ENCODE results near the gene GID8. TPM values are rescaled to one million over a fixed set of nuclear protein-coding genes. Genes with fewer than 3 reads are reported as not detected.

Gene GID8
- total RNA-seq, 1 experiment from 2014 or later, result 35.6 TPM

- peaks cover 100% of the 10 kb centered on the region for H3K79me2 ChIP-seq (ENCODE audit: insufficient read depth, low read length)
- RAD21 ChIA-PET (ENCODE audit: low non-redundant PET in 1 of 2, low total read pairs in 2 of 2, uncharacterized antibody in 2 of 2, unreplicated experiment in 2 of 2), result no interaction called here
- peaks cover 13 to 25% of the 10 kb centered on the region in 2 experiments for H3K4me1 ChIP-seq (ENCODE audit: control insufficient read depth in 1 of 2, insufficient read depth in 2 of 2, low read length in 2 of 2)
- H3K4me2 ChIP-seq (ENCODE audit: low read length), result no peak overlapping the region
- TF ChIP-seq EZH2 (IDR thresholded peaks at IDR 0.05) (no peak), TCF7L2 (IDR thresholded peaks at IDR 0.05; ENCODE audit: borderline replicate concordance, extremely low read depth, insufficient read depth, insufficient read length) (peak; percentile 66)
- CTCF ChIA-PET, result no interaction called here
- intact Hi-C loops (cut with micrococcal nuclease), result no loop called here
- H3K36me3 ChIP-seq (ENCODE audit: control insufficient read depth in 1 of 2, insufficient read depth in 2 of 2, low read length in 2 of 2), result peaks cover 26 to 27% of the 10 kb centered on the region in 2 experiments; a peak in 3 of 4 replicates
- no peaks in the 10 kb centered on the region for H3K27me3 ChIP-seq (ENCODE audit: insufficient read depth, low read length)
- no peaks in the 10 kb centered on the region for H3K9me2 ChIP-seq (ENCODE audit: insufficient read depth)
- no peak overlapping the region for H2AFZ ChIP-seq (ENCODE audit: low read depth, low read length, poor library complexity, severe bottlenecking)
- POLR2A ChIA-PET, result no interaction called here
- H3K27ac ChIP-seq (ENCODE audit: low read depth, low read length), result no peak overlapping the region
- H3K4me3 ChIP-seq (replicated peaks in 1 of 2; ENCODE audit: low read depth in 1 of 2, low read length in 2 of 2), result no peak overlapping the region
- DNase-seq (ENCODE audit: low read depth, low spot score), result no peak
- no peaks in the 10 kb centered on the region for H3K9me3 ChIP-seq (ENCODE audit: control insufficient read depth in 1 of 2, insufficient read depth in 1 of 2, low read depth in 1 of 2, low read length in 2 of 2)
- H4K20me1 ChIP-seq (ENCODE audit: insufficient read depth), result peaks cover 57% of the 10 kb centered on the region; the same call in 1 of the 2 replicates
- no peak overlapping the region for H3K9ac ChIP-seq (ENCODE audit: low read length)
- ATAC-seq, result peak; percentile 64; the same call in 1 of the 2 replicates
- no TSS peak for BruUV-seq (replicated peaks)
Measured at GRCh38 chr20:62914970-62915457, 22.9 kb upstream of the GID8 start.

DNA sequence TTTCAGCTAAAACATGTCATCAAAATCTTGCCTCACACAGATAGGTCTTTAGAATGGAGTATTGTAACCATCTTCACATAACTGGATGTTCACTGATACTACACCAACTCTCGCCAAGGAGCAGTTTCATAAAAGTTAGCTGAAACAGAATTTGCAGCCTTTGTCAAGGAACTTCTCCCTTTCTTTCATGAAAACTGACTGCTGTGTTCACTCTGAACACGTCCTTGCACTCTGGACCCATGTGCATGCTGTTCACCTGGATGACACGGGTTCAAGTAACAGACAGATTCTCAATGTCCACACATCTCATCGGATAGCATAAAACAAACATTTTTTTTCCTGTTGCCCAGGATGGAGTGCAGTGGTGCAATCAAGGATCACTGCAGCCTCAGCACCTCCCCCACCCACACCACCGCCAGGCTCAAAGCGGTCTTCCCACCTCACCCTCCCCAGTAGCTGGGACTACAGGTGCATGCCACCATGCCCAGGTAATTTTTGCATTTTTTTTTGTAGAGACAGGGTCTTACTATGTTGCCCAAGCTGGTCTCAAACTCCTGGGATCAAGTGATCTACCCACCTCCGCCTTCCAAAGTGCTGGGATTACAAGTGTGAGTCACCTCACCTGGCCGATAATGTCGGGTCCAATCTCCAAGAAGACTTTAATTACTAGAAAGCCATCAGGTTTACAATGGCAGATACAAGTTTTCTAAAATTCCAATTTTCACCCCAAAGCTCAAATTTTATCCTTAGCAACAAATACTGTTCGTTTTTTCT is 21.1 kb upstream of the GID8 start:
- H3K27ac ChIP-seq (ENCODE audit: low read depth, low read length), result no peak overlapping the region
- ChIA-PET RAD21 (ENCODE audit: low non-redundant PET in 1 of 2, low total read pairs in 2 of 2, uncharacterized antibody in 2 of 2, unreplicated experiment in 2 of 2) (no interaction called here), CTCF (interaction anchor here (0.7 to 1.4 kb wide), 4 partner anchors 9 to 15 kb away, joined by 4 to 8 read pairs (median 6); no protein-coding TSS in a partner anchor), POLR2A (no interaction called here)
- no TSS peak for BruUV-seq (replicated peaks)
- no peak overlapping the region for H3K4me2 ChIP-seq (ENCODE audit: low read length)
- no peak overlapping the region for H3K9ac ChIP-seq (ENCODE audit: low read length)
- H2AFZ ChIP-seq (ENCODE audit: low read depth, low read length, poor library complexity, severe bottlenecking), result no peak overlapping the region
- no peaks in the 10 kb centered on the region for H3K9me2 ChIP-seq (ENCODE audit: insufficient read depth)
- no peak overlapping the region for H3K4me3 ChIP-seq (replicated peaks in 1 of 2; ENCODE audit: low read depth in 1 of 2, low read length in 2 of 2)
- H3K27me3 ChIP-seq (ENCODE audit: insufficient read depth, low read length), result no peaks in the 10 kb centered on the region
- no peaks in the 10 kb centered on the region for H3K9me3 ChIP-seq (ENCODE audit: control insufficient read depth in 1 of 2, insufficient read depth in 1 of 2, low read depth in 1 of 2, low read length in 2 of 2)
- H3K79me2 ChIP-seq (ENCODE audit: insufficient read depth, low read length), result peaks cover 100% of the 10 kb centered on the region
- peaks cover 26 to 39% of the 10 kb centered on the region in 2 experiments for H3K4me1 ChIP-seq (ENCODE audit: control insufficient read depth in 1 of 2, insufficient read depth in 2 of 2, low read length in 2 of 2)
- peaks cover 8 to 11% of the 10 kb centered on the region in 2 experiments; a peak in 3 of 4 replicates for H3K36me3 ChIP-seq (ENCODE audit: control insufficient read depth in 1 of 2, insufficient read depth in 2 of 2, low read length in 2 of 2)
- peaks cover 59% of the 10 kb centered on the region; the same call in 1 of the 2 replicates for H4K20me1 ChIP-seq (ENCODE audit: insufficient read depth)
- DNase-seq (ENCODE audit: low read depth, low spot score) (no peak), ATAC-seq (no peak)
- intact Hi-C loops (cut with micrococcal nuclease), result no loop called here
- TF ChIP-seq SRF (IDR thresholded peaks at IDR 0.05; ENCODE audit: low read depth) (no peak), ZFX (IDR thresholded peaks at IDR 0.05) (no peak), POLR2AphosphoS5 (IDR thresholded peaks at IDR 0.05; ENCODE audit: low read depth, low read length) (no peak), FOSL1 (IDR thresholded peaks at IDR 0.05; ENCODE audit: low read depth) (no peak), EGR1 (IDR thresholded peaks at IDR 0.05; ENCODE audit: low read depth) (no peak), ELF1 (IDR thresholded peaks at IDR 0.05; ENCODE audit: borderline replicate concordance, low read depth) (no peak), TCF7L2 (IDR thresholded peaks at IDR 0.05; ENCODE audit: borderline replicate concordance, extremely low read depth, insufficient read depth, insufficient read length) (no peak), YY1 (IDR thresholded peaks at IDR 0.05; ENCODE audit: extremely low read depth, insufficient replicate concordance, low read depth, low read length) (no peak), EZH2phosphoT487 (IDR thresholded peaks at IDR 0.05; ENCODE audit: borderline replicate concordance) (no peak), JUND (IDR thresholded peaks at IDR 0.05) (no peak), ZNF274 (IDR thresholded peaks at IDR 0.05; ENCODE audit: low read depth, low read length) (no peak), EZH2 (IDR thresholded peaks at IDR 0.05) (no peak), CBX3 (IDR thresholded peaks at IDR 0.05; ENCODE audit: low read depth) (no peak), CTCF (IDR thresholded peaks at IDR 0.05 in 2 of 3, conservative IDR thresholded peaks at IDR 0.05 in 1 of 3; ENCODE audit: borderline replicate concordance in 1 of 3, insufficient read depth in 1 of 3, low read depth in 2 of 3, low read length in 2 of 3) (no peak)
- TF ChIP-seq, protein P1, sequence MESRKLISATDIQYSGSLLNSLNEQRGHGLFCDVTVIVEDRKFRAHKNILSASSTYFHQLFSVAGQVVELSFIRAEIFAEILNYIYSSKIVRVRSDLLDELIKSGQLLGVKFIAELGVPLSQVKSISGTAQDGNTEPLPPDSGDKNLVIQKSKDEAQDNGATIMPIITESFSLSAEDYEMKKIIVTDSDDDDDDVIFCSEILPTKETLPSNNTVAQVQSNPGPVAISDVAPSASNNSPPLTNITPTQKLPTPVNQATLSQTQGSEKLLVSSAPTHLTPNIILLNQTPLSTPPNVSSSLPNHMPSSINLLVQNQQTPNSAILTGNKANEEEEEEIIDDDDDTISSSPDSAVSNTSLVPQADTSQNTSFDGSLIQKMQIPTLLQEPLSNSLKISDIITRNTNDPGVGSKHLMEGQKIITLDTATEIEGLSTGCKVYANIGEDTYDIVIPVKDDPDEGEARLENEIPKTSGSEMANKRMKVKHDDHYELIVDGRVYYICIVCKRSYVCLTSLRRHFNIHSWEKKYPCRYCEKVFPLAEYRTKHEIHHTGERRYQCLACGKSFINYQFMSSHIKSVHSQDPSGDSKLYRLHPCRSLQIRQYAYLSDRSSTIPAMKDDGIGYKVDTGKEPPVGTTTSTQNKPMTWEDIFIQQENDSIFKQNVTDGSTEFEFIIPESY (IDR thresholded peaks at IDR 0.05; ENCODE audit: extremely low read depth, insufficient replicate concordance, low read length), result no peak
